Embryonic facial prominence (tissue), 1 donor: ENCODE data around the gene CPN2.

Experiments used
- DNase-seq: peaks from one replicate; pipeline ENCODE4 v3.0.0-alpha.2; 2016; ENCODE audit errors: extremely low spot score

CPN2 gene

DNA sequence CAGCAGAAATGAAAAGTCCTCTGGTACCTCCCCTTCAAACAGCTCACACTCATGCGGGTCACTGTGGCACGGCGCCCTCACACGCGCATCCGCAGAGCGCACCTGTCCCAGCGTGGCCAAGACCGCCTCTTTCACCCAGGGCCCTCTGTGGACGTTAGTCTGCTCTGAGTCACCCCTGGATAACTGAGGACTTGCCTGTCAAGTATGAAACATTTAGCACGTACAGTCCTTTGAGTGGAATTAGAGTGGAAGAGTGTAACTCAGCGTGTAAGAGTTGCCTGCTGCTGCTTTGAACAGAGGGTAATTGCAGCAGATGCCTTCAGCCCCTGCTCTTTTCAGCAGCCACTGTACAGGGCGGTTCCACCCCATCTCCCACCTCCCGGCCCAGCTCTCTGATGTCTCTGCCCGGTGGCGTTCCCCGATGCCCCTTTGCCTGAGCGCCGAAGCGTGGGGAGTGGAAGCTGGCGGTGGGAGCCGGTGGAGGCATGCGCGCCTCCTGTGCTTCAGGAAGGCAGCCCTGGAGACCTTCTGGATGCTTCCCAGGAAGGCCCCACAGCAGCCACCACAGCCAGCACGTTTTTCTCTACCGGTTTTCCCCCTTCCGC is 23.0 kb downstream of the CPN2 start:
- DNase-seq = no peak

DNA sequence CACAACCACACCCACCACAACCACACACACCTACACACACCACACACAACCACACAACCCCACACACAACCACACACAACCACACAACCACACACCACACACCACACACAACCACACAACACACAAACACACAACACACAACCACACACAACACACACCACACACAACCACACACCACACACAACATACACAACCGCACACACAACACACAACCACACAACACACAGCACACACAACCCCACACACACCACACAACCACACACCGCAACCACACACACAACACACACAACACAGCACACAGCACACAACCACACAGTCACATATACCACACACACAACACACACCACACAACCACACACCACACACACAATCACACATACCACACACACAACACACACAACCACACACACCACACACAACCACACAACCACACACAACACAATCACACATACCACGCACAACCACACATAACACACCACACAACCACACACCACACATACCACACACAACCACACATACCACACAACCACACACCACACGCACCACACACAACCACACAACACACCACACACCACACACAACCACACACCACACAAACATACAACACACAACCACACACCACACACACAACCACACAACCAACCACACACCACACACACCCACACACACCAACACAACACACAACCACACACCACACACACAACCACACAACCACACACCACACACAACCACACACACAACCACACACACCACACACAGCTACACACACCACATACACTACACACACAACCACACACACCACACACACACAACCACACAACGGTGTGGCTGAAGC is 23.7 kb downstream of the CPN2 start:
- no peak for DNase-seq

GRCh38 chr3:194326968-194327217 is 24.2 kb downstream of the CPN2 start:
- no peak for DNase-seq

DNA sequence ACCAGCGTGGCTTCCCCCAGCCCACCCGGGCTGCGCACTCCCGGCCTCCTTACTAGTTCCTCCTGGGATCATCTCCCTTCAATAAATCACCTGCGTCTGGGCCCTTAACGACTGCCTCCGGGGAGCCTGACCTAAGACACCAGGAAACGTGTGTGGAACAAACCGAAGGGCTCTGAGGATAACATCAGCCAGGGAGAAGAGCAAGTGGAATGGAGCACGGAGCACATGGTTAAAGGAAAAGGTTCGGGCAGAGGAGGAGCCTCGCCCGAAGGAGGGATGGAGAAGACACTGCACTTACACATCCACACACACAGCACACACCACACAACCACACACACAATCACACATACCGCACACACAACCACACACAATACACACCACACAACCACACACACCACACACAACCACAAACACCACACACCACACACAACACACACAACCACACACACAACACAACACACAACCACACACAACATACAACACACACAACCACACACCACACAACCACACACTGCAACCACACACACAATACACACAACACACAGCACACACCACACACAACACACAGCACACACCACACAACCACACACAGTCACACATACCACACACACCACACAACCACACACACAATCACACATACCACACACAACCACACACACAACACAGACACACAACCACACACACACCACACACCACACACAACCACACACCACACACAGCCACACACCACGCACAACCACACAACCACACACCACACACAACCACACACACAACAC is 24.7 kb downstream of the CPN2 start:
- DNase-seq = no peak

GRCh38 chr3:194325424-194326153 is 25.5 kb downstream of the CPN2 start:
- DNase-seq = no peak

DNA sequence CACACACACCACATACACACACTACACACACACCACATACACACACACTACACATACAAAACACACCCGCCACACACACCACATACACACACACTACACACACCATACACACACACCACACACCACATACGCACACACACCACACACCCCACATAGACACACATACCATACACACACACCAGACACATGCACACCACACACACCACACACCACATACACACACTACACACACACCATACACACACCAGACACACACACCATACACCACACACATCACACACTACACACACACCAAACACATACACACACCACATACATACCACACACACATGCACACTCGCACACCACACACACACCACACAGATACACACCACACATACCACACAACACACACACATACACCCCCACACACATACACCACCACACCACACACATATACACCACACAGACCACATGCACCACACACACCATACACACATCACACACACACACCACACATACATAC is 26.3 kb downstream of the CPN2 start:
- no peak for DNase-seq

GRCh38 chr3:194323785-194324735 is 27.1 kb downstream of the CPN2 start:
- no peak for DNase-seq

DNA sequence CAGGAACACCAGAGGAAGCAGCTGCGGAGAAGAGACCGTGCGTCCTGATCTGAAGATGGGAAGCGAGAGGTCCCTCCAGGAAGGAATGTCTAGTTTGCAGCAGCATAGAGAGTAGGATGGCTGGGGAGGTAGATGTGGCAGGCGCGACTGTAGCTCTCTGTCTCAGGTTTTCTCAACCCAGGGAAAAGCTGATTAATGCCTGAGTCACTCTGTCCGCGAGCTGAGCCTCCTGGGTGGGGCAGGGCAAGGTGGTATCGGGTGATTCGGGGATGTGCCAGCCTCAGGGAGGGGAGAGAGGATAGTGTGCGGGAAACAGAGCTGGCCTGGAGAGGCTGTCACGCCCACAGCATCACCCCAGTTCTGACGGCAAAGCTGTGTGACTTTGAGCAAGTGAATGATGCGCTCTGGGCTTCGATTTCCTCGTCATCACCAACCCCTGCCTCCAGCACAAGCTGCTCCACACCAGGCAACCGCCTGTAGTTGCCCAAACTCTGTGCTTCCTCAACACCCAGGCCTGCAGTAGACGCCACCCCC is 28.4 kb downstream of the CPN2 start:
- DNase-seq = no peak

DNA sequence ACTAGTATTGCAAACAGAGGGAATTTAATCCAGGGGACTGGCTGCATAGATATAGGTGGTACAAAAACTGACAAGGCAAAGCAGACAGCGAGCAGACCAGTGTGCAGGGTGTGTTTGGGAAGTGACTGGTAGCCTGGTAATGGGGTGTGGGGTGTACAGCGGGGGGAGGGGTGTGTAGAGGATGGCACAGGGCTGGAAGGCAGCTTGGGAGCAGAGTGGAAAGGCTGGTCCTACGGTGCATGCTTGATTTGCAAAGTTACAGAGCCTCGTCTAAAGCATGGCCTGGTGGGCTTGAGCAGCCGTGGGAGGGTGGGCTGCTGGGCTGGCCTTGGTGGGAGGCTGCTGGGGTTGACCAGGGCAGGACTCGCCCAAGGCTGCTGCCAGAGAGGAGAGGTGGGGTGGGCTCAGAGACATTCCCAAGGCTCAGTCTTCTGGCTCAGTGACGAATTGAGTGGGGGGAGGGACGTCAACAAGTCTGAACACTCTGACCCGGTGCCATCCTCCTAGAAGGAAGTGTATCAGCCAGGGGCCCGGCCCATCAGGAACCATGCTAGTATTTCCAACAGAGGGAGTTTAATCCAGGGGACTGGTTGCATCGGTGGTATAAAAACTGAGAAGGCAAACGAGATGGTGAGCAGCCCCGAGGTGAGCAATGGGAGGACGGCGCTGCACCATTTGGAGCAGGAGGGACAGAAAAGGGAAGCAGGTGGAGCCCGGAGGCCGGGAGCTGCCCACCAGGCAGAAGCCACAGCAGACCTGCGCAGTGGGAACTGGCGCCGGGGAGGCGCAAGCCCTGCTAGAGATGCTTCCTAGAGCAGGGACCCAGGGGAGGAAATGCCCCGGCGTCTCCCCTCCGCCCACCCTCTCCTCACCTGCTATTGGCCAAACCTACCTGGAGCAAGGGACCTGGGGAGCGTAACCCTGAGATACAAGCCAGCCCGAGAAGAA is 29.2 kb downstream of the CPN2 start:
- no peak for DNase-seq

DNA sequence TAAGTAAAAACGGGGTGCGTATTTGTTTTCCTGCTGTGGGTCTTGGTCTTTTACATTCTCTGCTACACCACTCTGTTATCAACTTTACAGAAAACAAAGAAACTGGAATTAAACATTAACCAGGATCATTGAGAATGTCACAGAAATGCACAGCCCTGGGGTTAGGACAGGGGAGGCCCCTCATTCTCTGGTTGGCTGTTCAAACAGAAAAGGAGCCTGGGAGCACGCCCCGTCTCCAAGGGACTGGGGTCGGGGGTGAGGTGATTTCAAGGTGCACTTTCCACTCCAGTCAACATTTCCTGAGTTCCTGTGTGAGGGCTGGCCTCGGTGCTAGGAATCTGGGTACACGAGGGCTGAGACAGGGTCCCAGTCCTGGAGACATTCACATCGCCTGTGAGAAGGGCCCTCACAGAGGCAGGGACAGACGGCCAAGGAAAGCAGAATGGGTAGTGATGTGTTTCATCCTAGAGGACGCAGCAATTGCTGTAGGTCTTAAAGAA is 30.3 kb downstream of the CPN2 start:
- no peak for DNase-seq

- no peak for DNase-seq
Observed at GRCh38 chr3:194320100-194320499, 31.0 kb downstream of the CPN2 start.

DNA sequence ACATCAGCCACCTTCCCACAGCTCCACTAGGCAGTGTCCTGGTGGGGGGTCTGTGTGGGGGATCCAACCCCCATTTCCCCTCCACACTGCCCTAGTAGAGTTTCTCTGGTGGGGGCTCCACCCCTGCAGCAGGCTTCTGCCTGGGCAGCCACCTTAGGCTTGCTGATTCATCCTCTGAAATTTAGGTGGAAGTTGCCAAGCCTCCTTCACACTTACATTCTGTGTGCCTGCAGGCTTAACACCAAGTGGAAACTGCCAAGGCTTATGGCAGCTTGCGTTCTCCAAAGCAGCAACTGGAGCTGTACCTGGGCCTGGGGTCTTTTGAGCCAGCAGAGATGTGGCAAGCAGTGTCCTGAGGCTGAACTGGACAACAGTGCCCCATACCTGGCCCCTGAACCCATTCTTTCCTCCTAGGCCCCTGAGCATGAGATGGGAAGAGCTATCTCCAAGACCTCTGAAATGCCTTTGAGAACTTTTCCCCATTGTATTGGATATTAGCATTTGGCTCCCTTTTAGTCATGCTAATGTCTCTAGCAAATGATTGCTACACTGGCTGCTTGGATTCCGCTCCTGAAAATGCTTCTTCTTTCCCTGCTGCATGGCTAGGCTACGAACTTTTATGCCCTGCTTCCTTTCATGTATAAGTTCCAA is 32.5 kb downstream of the CPN2 start:
- DNase-seq = no peak

GRCh38 chr3:194316918-194317317 is 34.2 kb downstream of the CPN2 start:
- no peak for DNase-seq

DNA sequence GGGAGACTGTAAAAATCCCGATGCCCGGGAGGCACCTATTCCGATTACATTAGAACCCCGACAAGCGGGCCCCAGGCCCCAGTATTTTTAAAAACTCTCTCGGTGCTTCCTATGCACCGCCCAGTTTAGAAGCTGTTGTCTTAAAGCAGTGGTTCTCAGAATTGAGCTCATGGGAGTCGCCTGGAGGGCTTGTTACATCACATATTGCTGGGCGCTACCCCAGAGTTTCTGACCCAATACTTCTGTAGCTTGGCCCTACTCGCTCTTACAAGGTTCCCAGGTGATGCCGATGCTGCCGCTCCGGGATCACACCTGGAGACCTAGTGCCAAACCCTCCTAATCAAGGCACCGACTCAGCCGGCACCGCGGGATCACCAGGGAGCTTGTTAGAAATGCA is 35.2 kb downstream of the CPN2 start:
- no peak for DNase-seq

DNA sequence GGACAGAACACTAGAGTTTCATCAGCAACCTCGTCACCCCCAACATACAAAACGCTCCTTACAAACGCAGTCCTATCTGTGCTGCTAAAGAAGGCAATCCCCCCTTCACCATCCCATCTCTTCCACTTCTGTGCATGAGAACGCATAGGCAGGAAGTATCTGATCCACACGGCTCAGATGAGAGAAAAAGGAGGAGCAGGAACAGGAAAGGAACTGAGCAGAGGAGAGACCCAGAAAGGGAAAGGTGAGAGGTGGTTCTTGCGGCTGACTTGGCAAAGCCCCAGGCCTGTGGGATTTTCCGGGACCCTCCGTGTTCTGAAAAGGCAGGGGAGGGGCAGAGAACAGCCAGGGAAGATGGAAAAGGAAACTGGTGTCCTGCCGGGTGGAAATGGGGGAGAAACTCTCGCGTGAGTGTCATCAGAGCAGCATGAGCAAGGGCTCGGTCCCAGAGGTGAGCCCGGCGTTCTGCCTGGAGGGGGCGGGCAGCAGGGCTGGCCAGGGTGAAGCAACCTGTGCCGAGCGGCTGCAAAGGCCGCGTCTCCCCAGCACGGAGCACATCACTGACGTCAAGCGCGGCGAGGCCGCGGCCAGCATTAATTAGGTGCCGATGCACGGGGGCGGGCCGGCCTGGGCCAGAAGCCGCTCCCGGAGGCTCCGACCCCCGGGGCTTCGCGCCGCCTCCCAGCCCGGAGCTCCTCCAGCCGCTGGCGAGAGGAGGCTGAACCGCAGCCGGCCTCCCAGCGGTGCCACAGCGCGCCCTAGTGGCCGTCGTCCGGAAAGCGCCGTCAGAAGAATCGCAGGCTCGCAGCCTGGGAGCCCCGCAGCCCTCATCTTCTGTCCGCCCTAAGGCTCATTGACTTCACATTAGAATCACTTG is 35.8 kb downstream of the CPN2 start:
- no peak for DNase-seq

DNA sequence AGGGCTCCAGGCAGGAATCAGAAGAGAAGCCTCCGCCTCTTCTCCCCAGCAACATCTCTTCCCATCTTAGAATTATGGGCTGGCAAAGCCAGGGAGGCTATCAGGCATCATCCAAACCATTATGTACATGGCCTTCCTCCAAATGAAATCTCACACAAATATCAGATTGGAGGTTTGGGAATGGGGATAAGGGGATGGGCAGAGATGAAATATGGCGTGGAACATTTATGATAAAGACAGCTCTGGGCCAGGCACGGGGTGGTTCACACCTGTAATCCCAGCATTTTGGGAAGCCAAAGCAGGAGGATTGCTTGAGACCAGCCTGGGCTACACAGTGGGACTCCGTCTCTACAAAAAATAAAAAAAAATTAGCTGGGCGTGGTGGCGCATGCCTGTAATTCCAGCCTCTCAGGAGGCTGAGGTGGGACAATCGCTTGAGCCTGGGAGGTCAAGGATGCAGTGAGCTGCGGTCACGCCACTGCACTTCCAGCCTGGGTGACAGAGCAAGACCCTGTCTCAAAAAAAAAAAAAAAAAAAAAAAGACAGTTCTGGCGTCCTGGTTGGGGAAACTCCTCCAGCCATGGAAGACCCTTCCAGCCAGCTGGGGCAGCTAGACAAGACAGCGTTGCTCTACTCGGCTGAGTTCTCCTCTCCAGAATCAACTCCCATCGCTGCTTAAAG is 36.6 kb downstream of the CPN2 start:
- no peak for DNase-seq
